Karpas-422 (cell line): Measurements from ENCODE around the gene VTN. TPM values are rescaled to one million over a fixed set of nuclear protein-coding genes. Genes with fewer than 3 reads are reported as not detected.

ENCODE experiments used
- DNase-seq: peaks from one replicate; pipeline ENCODE4 v3.0.0-alpha.2; 2015
- H2AFZ ChIP-seq: fragments of 200-600 bp; sonication (generic); 2 replicates; pipeline ENCODE4 v1.6.1; 2014; ENCODE audit warnings: antibody characterized with exemption, low read length, mixed read lengths
- H3K27ac ChIP-seq: fragments of 200-600 bp; sonication (generic); 2 replicates; pipeline ENCODE4 v1.5.1; 2014; ENCODE audit warnings: mild to moderate bottlenecking, low read length, moderate library complexity
- H3K27me3 ChIP-seq: fragments of 200-600 bp; sonication (generic); 2 replicates; pipeline ENCODE4 v1.6.1; 2014; ENCODE audit warnings: low read length, mixed read lengths
- H3K36me3 ChIP-seq: fragments of 200-600 bp; sonication (generic); 2 replicates; pipeline ENCODE4 v1.6.1; 2014; ENCODE audit warnings: low read length, mixed read lengths; ENCODE audit not compliant: insufficient read depth
- H3K4me1 ChIP-seq: fragments of 200-600 bp; sonication (generic); 2 replicates; pipeline ENCODE4 v1.6.1; 2014; ENCODE audit warnings: mild to moderate bottlenecking, low read length, mixed read lengths
- H3K4me2 ChIP-seq: fragments of 200-600 bp; sonication (generic); 2 replicates; pipeline ENCODE4 v1.6.1; 2014; ENCODE audit warnings: low read length, low read depth, mild to moderate bottlenecking; ENCODE audit not compliant: poor library complexity, severe bottlenecking
- H3K4me3 ChIP-seq: fragments of 200-600 bp; sonication (generic); 2 replicates; pipeline ENCODE4 v1.5.1; 2014; ENCODE audit warnings: mild to moderate bottlenecking, antibody characterized with exemption, low read length, mixed read lengths
- H3K79me2 ChIP-seq: fragments of 200-600 bp; sonication (generic); 2 replicates; pipeline ENCODE4 v1.6.1; 2014; ENCODE audit warnings: mild to moderate bottlenecking, low read length, mixed read lengths
- H3K9ac ChIP-seq: fragments of 200-600 bp; sonication (generic); 2 replicates; pipeline ENCODE4 v1.6.0; 2014; ENCODE audit warnings: low read length
- H3K9me2 ChIP-seq: fragments of 200-600 bp; sonication (generic), shearing (Covaris generic); replicated peaks from 2 replicates; pipeline ENCODE4 v1.6.0; 2014; ENCODE audit warnings: mild to moderate bottlenecking, low read length, moderate library complexity; ENCODE audit not compliant: insufficient read depth
- H3K9me3 ChIP-seq: fragments of 300-700, 200-600 bp; sonication (generic); 2 replicates; pipeline ENCODE4 v1.6.1; 2014; ENCODE audit warnings: low read length, mixed read lengths
- H4K20me1 ChIP-seq: fragments of 200-600 bp; sonication (generic); 2 replicates; pipeline ENCODE4 v1.6.1; 2014; ENCODE audit warnings: mild to moderate bottlenecking, antibody characterized with exemption, low read length, low read depth; ENCODE audit not compliant: insufficient read depth
- total RNA-seq: library from RNA; depleted of rRNA; stranded (reverse); fragments of >200 nt; shearing (Covaris generic); gene quantifications from 2 replicates; pipeline ENCODE4 v1.2.3, GENCODE V29; 2014; ENCODE audit warnings: low replicate concordance

VTN gene
- total RNA-seq, 1 experiment from 2014 or later = 4.2 TPM

DNA sequence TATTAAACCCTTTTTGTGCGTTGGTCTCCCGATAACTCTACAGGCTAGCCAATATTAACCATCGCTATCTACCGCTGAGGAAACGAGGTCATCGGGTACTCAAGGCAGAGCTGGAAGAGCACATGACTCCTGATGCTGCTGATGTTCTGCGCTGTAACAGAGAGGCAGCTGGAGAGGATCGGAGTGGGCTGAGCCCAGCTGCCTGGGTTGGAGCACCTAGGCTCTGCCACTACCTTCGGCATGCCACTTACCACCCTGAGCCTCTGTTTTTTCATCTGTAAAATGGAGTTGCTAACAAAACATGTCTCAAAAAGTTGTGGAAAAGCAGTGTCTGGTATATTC lies 36.3 kb upstream of the VTN start:
- DNase-seq = no peak
- peak overlapping the region; percentile 81 for H3K4me3 ChIP-seq
- no peaks in the 10 kb centered on the region for H3K79me2 ChIP-seq
- no peaks in the 10 kb centered on the region for H3K9me2 ChIP-seq
- peak overlapping the region; percentile 80 for H3K9ac ChIP-seq
- H3K4me1 ChIP-seq = peaks cover 13% of the 10 kb centered on the region
- H4K20me1 ChIP-seq = no peaks in the 10 kb centered on the region
- H3K36me3 ChIP-seq = no peaks in the 10 kb centered on the region
- H3K9me3 ChIP-seq = no peaks in the 10 kb centered on the region
- peak overlapping the region; percentile 95; the same call in 1 of the 2 replicates for H2AFZ ChIP-seq
- H3K27me3 ChIP-seq = no peaks in the 10 kb centered on the region
- H3K4me2 ChIP-seq = peak overlapping the region; percentile 95
- H3K27ac ChIP-seq = no peak overlapping the region

DNA sequence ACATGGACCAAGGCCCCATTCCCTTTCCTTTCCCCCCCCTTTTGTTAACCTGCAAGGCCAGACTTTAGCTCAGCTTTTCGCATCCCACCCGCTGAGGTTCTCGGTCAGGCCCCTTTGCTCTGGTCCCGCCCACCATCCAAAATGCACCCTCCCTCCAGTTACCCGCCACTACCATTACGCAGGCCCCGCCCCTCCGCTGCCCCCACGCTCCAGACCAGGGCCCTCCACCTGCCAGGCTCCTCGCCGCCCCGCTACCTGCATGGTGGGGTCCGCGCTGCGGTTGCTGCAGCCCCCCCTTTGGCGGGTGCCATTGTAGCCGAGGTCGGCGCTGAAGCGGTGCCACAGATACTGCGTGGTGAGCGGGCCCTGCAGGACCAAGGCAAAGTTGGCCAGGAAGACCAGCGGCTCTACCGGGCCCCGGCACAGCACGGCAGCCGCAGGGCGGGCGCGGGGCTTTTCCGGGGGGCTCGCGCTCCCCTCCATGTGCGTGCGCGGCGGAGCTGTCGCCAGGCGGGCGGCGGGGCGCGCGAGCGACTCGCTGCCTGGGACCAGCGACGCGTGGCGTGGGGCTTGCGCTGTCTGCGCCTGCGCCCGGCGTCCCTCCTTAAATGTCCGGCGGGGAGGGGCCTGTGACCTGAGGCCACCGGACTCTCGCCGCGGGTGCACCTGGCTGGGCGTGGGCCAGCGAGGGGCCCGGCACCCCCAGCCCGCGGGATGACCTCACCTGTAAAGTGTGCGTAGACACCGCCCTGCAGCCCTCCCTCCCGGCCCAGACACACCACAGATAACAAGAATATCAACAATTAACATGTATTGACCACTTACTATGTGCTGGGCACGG lies 35.7 kb upstream of the VTN start, which contains the start of gene SLC46A1:
Gene SLC46A1 (minus strand): TSS at position 581 of the 841 bp plus-strand sequence. CDS start 98 bp downstream, at position 483.
- peak within 1 kb of the TSS; percentile 95; the same call in 1 of the 2 replicates for H2AFZ ChIP-seq
- H3K9ac ChIP-seq = peak within 1 kb of the TSS; percentile 80
- H3K36me3 ChIP-seq = no peaks in the 10 kb centered on the region
- peaks cover 13% of the 10 kb centered on the region for H3K4me1 ChIP-seq
- peak within 1 kb of the TSS; percentile 81 for H3K4me3 ChIP-seq
- no peaks in the 10 kb centered on the region for H4K20me1 ChIP-seq
- peak within 1 kb of the TSS; percentile 95 for H3K4me2 ChIP-seq
- H3K79me2 ChIP-seq = no peaks in the 10 kb centered on the region
- peak; percentile 85 for DNase-seq
- no peaks in the 10 kb centered on the region for H3K9me2 ChIP-seq
- H3K27ac ChIP-seq = no peak within 1 kb of the TSS
- no peaks in the 10 kb centered on the region for H3K27me3 ChIP-seq
- H3K9me3 ChIP-seq = no peaks in the 10 kb centered on the region

GRCh38 chr17:28404812-28405570 lies 34.9 kb upstream of the VTN start:
- H3K4me3 ChIP-seq = peak overlapping the region; percentile 81
- no peak for DNase-seq
- no peaks in the 10 kb centered on the region for H3K79me2 ChIP-seq
- no peaks in the 10 kb centered on the region for H3K9me2 ChIP-seq
- peak overlapping the region; percentile 95 for H3K4me2 ChIP-seq
- H2AFZ ChIP-seq = no peak overlapping the region; the same call in 1 of the 2 replicates
- no peaks in the 10 kb centered on the region for H4K20me1 ChIP-seq
- no peaks in the 10 kb centered on the region for H3K9me3 ChIP-seq
- H3K27me3 ChIP-seq = no peaks in the 10 kb centered on the region
- H3K9ac ChIP-seq = peak overlapping the region; percentile 80
- peaks cover 13% of the 10 kb centered on the region for H3K4me1 ChIP-seq
- H3K36me3 ChIP-seq = no peaks in the 10 kb centered on the region
- H3K27ac ChIP-seq = no peak overlapping the region

- Histone ChIP-seq H4K20me1 (no peaks in the 10 kb centered on the region), H2AFZ (no peak overlapping the region), H3K79me2 (no peaks in the 10 kb centered on the region), H3K36me3 (no peaks in the 10 kb centered on the region), H3K9me2 (no peaks in the 10 kb centered on the region), H3K27ac (no peak overlapping the region), H3K4me1 (peaks cover 13% of the 10 kb centered on the region), H3K4me3 (no peak overlapping the region), H3K9me3 (no peaks in the 10 kb centered on the region), H3K4me2 (no peak overlapping the region), H3K9ac (no peak overlapping the region), H3K27me3 (no peaks in the 10 kb centered on the region)
- DNase-seq = no peak
Measured at GRCh38 chr17:28404461-28404811, 34.3 kb upstream of the VTN start.

DNA sequence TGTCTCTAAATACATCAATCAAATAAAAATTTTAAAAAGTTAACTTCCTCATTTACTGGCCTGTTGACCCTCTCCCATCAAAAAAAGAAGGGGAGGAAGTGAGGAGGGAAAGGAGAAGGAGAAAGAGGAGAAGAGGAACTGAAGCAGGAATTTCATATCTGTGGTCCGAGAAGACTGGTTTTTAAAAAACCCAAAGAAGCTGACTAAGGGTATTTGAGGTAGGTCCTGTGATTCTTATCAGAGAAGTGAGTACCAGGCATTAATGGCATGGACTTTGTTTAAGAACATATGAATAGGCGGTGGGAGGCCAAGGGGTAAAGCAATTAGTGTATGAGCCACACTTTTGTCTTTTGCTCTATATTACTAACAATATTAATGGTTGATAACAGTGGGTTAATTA lies 33.9 kb upstream of the VTN start:
- Histone ChIP-seq H3K27ac (no peak overlapping the region), H3K4me1 (peaks cover 13% of the 10 kb centered on the region)

GRCh38 chr17:28402844-28403243 lies 32.7 kb upstream of the VTN start:
- Histone ChIP-seq H3K9ac (no peak overlapping the region), H2AFZ (no peak overlapping the region), H3K4me3 (no peak overlapping the region), H4K20me1 (peaks cover 8% of the 10 kb centered on the region; the same call in 1 of the 2 replicates), H3K4me2 (no peak overlapping the region), H3K9me3 (no peaks in the 10 kb centered on the region), H3K27me3 (no peaks in the 10 kb centered on the region), H3K4me1 (peaks cover 13% of the 10 kb centered on the region), H3K79me2 (no peaks in the 10 kb centered on the region), H3K27ac (no peak overlapping the region), H3K9me2 (no peaks in the 10 kb centered on the region), H3K36me3 (peaks cover 4% of the 10 kb centered on the region; the same call in 1 of the 2 replicates)
- DNase-seq = no peak

More for the DNA sequence above, 33.9 kb upstream of the VTN start:
- no peaks in the 10 kb centered on the region for H3K9me2 ChIP-seq
- no peaks in the 10 kb centered on the region for H3K79me2 ChIP-seq
- no peak overlapping the region for H2AFZ ChIP-seq
- H3K4me3 ChIP-seq = no peak overlapping the region
- no peaks in the 10 kb centered on the region for H3K36me3 ChIP-seq
- no peak overlapping the region for H3K9ac ChIP-seq
- no peaks in the 10 kb centered on the region for H3K27me3 ChIP-seq
- H4K20me1 ChIP-seq = no peaks in the 10 kb centered on the region
- H3K9me3 ChIP-seq = no peaks in the 10 kb centered on the region
- no peak overlapping the region for H3K4me2 ChIP-seq
- DNase-seq = peak; percentile 61

- Histone ChIP-seq H3K79me2 (no peaks in the 10 kb centered on the region), H3K36me3 (peaks cover 4% of the 10 kb centered on the region; the same call in 1 of the 2 replicates), H3K27me3 (no peaks in the 10 kb centered on the region), H3K4me3 (no peak overlapping the region), H4K20me1 (peaks cover 10% of the 10 kb centered on the region; the same call in 1 of the 2 replicates), H3K9ac (no peak overlapping the region), H3K4me1 (peaks cover 13% of the 10 kb centered on the region), H3K9me2 (no peaks in the 10 kb centered on the region), H3K9me3 (no peaks in the 10 kb centered on the region), H2AFZ (no peak overlapping the region), H3K4me2 (no peak overlapping the region), H3K27ac (no peak overlapping the region)
- DNase-seq = peak; percentile 55
Measured at GRCh38 chr17:28402224-28402630, 32.1 kb upstream of the VTN start.

DNA sequence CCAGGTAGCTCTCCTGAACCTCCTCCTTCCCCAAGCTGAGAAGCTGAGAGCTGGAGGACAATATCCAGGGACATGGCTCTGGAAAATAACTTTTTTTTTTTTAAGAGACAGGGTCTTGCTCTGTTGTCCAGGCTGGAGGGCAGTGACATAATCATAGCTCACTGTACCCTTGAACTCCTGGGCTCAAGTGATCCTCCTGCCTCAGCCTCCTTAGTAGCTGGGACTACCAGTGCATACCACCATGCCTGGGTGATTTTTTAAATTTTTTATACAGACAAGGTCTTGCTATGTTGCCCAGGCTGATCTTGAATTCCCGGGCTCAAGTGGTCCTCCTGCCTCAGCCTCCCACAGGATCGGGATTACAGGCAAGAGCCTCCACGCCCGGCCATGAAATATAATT lies 29.7 kb upstream of the VTN start:
- H3K27me3 ChIP-seq = no peaks in the 10 kb centered on the region
- H3K27ac ChIP-seq = no peak overlapping the region
- H3K9me2 ChIP-seq = no peaks in the 10 kb centered on the region
- peaks cover 16% of the 10 kb centered on the region for H3K36me3 ChIP-seq
- no peaks in the 10 kb centered on the region for H3K9me3 ChIP-seq
- no peak overlapping the region for H3K9ac ChIP-seq
- H4K20me1 ChIP-seq = peaks cover 13% of the 10 kb centered on the region; the same call in 1 of the 2 replicates
- H3K4me1 ChIP-seq = no peaks in the 10 kb centered on the region
- H3K4me3 ChIP-seq = no peak overlapping the region
- H2AFZ ChIP-seq = no peak overlapping the region
- DNase-seq = no peak
- no peaks in the 10 kb centered on the region for H3K79me2 ChIP-seq
- H3K4me2 ChIP-seq = no peak overlapping the region
